Stimulated activated CD8-positive, alpha-beta memory T cell treated with anti-CD3 and anti-CD28 coated beads, Interleukin-12 subunit alpha, Interleukin-12 subunit beta, amount 100 ng/mL, for 4 hours (primary cell): ENCODE results near the gene TUBE1.
"Not testable (repeated sequence)": the region's sequence is repeated elsewhere in the genome, so short reads cannot be mapped to it uniquely, and the experiment has no call there.

Experiments used
- DNase-seq: peaks from one replicate; pipeline ENCODE4 v3.0.0-alpha.2; 2020; ENCODE audit warnings: low read depth

Gene TUBE1

DNA sequence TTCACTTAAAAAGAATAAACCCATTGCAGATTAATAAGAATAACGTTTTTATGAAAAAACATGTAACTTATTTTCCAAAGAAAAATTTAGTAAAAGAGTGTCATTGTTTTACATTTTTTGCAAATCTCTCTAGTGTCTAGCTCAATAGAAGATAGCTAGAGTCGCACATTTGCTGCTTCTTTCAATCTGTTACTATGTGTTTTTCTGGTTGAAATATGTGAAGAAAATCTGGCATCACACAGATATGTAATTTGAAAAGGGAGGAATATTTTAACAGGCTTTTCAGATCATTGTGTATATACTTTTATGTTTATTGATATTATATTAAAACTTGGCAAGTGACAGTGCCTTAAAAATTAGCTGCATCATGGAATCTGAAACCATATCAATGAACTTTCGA is 24.3 kb downstream of the TUBE1 start:
- no peak for DNase-seq

DNA sequence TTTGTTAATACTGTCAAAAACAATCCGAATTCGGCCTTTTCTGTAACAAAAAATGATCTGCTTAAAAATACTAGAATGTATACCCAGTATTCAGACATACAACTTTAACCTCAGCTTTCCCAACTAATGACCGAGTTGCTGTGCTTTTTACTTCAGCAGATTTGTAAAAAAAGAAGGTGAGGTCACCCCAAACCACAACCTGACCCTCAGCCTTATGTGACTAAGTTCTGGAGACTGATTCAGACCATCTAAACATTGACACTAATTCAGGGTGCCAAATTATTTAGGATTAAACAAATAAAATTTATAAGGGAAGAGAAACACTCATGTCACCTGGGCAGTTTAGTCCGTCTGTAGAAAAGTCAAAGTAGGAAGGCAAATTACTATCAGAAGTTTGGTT is 25.7 kb downstream of the TUBE1 start:
- no peak for DNase-seq

DNA sequence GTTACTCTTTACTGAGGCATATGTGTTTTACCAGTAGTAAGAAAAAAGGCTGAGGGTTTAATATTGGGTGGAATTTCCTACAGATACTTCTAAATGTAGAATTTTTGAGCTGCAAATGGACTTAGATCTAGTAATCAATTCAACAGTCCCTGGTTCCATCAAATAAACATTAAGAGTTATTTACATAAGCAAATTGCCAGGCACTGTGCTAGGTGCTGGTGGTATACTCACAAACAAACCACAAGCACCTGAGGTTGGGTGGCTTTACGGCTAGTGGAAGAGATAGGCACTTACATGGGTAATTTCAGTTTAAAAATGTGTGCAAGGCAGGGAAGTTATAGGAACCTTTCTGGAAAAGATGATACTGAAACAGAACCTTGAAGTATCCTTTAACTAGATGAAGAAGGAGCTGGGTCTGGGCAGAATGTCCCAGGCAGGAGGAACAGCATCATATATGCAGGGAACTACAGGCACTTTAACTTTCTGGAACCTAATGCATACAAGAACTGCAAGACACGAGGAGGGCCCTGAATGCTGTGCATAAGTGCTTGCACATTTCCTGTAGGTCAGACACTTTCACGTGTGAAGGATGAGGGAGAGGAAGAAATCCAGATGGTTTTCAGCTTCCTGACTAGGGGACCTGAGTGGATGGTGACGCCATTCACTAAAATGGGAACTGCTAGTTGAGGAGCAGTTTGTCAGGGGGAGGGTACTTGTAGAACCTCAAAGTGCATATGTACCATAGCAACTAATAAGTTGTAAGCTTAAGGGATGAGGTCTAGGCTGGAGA is 28.8 kb downstream of the TUBE1 start:
- DNase-seq, result no peak

DNA sequence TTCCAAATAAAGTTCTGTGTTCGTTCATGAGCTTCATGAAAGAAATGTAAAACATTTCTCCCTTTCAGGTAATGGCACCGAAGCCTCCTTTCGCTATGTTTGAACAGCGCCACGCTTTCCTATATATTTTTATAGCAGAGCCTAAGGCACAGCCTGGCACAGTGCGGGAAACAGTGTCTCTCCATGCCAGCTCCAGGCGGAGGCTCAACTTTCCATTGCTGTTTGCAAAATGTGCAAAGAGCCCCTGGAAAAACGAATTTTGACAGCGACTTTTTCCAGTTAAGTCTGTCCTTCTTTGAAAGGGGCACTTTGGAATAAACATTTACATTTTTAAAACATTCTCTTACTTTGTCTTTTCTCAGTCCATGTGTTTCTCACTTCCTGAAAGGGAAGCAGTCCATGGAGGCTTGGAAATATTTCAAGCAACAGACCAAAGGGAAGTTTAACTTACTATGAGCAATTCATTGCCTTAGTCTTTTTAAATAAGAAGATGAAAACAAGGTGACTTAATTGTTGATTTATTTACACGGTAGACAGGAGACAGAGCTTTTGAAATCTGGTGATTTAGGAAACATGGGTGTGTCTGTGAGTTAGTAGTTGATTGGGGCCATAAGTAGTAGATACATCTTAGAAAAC is 32.6 kb downstream of the TUBE1 start:
- no peak for DNase-seq

DNA sequence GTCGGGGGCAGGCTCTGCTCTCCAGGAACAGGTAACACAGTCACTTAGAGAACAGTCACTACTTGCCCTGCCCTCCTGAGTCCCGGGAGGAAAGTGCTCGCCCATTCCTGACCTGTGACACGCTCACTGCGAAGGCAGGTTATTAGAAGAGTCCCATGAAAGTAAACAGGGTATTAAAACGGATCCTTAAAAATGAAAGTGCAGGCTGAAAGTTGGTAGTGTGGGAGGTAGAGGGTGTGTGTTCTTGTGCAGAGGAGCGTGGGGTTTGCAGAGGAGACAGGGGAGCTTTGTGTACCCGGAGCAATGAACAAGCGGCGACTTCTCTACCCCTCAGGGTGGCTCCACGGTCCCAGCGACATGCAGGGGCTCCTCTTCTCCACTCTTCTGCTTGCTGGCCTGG is 33.3 kb downstream of the TUBE1 start, which contains the start of gene CCN6:
Gene CCN6 (plus strand): TSS at position 104 of the 400 bp plus-strand sequence. CDS start 254 bp downstream, at position 358.
- DNase-seq, result no peak

DNA sequence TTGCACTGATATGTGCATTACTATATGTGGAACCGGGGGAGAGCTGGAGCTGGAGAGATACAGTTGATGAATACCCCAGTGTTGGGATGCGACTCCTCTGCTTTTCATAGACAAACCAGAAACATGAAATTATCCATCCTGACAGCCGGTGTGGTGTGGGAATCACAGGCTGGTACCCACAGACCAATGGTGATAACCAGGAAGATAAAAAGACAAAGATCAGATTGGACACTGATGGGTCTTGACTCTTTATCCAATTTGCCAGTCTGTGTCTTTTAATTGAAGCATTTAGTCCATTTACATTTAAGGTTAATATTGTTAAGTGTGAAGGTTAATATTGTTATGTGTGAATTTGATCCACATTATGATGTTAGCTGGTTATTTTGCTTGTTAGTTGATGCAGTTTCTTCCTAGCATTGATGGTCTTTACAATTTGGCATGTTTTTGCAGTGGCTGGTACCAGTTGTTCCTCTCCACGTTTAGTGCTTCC is 36.0 kb downstream of the TUBE1 start:
- not testable (repeated sequence) for DNase-seq

DNA sequence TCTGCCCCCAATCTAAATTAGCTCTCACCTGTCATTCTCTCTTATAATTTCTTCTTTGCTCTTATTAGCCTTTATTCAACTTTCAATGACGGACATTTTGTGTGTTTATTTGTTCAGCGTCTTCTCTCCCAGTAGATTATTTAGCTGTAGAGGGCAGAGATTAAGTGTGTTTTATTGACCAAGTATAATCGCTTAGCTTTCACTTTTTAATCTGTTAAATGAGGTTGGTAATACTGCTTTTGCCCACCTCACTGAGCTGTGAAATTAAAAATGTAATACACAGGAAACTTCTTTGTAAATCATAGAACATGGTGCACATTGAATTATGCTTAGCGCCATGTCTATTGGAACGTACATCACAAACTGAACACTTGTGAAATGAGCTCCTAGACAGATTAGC is 36.9 kb downstream of the TUBE1 start:
- DNase-seq, result no peak

DNA sequence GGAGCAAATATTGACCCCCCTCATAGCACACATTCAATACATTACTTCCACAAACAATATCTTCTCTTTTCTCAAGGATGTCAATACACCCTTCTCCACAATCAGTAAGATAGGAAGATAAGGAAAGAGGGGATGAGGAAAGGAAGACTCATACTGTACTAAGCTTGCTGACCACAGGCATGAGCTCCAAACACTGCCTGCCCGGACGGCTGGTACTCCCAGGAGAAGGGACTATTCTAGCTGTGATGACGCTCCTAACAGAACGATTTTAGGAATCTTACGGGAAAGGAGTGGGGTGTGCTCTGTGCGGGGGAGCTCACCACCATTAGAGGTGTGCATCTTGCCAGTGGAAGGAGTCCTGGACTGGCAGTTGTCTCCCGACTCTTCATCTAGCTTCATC is 37.3 kb downstream of the TUBE1 start:
- no peak for DNase-seq

DNA sequence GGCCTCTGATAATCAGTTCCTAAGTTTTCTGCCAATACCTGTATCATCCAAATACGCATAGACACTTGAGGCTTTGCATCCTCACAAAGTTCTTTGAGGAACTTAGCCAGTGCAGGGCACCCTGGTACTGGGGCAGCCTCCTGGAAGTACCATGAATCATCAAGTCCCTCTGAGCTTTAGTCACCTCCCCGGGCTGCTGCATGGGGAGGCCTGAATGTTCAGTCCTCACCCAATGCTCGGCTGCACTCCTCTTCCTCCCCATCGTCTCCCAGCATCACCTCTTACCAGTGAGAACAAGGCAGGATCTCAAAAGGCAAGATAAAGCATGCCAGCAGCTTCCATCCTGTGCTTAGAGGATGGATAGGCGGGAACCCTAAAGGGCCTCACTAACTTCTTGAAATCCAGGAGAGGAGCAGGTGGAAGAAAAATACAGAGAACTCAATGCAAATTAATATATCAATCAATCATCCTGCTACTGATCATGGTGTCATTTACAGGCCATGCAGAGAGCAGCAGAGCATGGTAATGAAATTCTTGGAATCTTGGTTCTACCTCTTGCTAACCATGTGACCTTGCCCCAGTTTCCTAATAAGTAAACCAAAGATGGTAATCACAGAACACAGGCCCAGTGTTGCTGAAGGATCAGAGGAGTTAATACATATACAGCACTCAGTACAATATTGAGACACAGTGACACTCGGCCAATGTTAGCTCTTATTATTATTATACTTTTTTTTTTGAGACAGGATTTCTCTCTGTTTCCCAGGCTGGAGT is 38.1 kb downstream of the TUBE1 start:
- DNase-seq, result no peak

DNA sequence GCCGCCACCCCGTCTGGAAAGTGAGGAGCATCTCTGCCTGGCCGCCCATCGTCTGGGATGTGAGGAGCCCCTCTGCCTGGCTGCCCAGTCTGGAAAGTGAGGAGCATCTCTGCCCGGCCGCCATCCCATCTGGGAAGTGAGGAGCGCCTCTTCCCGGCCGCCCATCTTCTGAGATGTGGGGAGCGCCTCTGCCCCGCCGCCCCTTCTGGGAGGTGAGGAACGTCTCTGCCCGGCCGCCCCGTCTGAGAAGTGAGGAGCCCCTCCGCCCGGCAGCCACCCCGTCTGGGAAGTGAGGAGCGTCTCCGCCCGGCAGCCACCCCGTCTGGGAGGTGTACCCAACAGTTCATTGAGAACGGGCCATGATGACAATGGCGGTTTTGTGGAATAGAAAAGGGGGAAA is 39.8 kb downstream of the TUBE1 start:
- DNase-seq, result not testable (repeated sequence)

DNA sequence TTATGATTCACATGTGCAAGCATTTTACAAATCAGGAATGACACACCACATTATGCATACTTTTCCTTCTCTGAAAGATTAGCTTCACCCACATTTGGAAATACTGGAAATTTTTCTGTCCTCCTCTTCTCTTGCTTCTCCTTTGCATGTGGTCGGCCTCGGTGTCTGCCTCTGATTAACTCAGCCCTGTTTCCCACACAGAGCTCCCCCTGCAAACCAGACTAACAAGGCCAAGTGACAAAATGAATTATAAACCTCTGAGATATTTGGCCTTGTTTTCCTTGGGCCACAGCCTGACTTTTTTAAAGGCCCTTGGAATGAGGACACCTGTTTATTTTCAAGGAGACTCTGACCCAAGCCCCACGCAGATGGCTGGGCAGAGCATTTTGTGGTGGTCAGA is 42.4 kb downstream of the TUBE1 start:
- DNase-seq, result no peak

DNA sequence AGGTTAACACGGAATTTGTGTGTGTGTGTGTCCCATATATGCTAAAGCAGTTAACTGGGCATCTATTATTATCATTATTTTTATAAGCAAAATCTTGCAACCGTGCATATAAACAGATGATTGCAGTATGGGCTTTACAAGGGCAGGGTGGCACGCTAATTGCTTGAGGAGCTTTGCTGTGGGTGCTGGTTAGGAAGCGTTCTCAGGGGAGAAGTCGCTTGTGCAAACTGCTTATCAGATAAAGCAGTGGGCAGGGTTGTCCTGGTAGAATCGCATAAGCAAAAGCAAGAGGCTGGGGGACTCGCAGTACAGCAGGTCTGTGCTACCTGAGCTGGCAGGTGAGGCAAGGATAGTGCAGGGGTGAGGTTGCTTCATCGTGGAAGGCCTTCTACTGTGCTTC is 43.1 kb downstream of the TUBE1 start:
- no peak for DNase-seq

DNA sequence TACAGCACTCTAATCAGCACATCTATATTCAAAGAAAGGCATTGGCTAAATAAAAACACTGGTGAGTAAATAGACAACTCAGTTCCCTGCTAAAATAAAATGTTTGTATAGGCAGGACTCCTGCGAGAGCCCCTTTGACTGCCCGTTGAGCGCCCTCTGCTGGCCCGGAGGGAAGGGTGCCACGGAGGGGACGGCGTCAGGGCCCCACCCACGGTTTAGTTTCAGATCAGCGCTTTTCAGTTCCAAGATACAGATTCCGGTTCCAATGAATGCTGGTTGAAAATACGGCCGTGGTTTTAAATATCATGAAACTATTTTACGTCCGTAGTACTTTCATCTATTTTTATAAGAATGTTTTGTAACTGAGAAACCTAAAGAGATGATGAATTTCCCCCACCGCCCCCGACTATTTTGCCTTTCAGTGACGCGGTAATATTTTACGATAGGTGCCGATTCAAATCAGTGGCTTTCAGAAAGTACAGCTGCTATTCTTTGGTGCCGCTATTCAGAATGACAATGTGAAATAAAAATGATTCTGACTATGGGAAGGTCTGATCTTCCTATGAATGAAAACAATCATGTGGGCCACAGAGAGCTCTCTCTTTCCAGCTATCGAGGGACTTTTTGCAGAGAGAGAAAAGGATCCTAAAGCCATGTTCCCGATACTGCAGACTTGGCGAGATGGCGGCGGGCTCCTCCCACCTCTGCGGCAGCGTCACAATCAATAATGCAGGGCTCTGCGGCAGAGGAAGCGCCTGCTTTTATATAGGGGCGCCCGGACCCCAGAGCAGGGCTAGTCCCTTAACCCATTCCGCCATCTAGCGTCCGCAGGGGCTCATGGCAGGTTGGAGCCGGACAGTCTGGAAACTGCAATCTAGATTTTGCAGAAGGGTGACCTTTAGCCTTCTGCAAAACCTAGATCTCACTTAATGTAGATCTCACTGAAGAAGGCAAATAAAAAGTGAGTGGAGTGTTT is 44.0 kb downstream of the TUBE1 start:
- DNase-seq, result peak; percentile 77

DNA sequence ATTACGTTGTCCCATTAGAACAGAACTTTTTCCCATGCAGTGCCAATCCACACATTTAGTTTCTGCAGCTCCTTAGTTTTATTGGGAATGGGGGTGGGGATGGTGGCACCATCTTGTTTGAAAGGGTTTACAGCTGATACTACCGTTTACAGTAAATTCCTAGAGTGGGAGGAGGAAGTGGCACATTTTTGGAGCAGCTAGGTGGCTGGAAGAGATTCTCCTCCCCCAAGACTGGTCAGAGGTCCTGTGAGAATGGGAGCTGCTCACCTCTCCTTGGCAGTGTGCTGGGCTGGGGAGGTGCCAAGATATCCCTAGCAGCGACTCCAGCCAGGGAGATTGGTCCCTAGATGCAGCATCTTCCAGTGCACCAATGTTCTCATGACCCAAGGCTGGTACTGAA is 45.7 kb downstream of the TUBE1 start:
- DNase-seq, result no peak

DNA sequence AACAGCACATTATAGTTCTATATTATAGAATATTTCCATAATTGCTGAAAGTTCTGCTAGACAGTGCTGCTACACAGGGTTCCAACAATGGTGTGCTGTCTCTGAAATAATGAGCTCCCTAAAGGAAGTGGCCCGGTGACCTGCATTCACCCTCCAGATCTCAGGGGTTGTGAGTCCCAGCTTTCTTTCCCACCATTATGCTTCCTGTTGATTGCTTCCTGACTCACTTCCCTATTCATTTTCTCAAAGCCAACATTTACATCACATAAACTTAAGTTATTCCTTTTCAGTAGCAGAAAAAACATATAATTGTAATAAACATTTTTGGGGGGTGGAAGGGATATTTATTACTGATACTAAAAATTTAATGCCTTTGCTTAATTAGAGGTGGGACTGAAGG is 46.3 kb downstream of the TUBE1 start:
- no peak for DNase-seq

DNA sequence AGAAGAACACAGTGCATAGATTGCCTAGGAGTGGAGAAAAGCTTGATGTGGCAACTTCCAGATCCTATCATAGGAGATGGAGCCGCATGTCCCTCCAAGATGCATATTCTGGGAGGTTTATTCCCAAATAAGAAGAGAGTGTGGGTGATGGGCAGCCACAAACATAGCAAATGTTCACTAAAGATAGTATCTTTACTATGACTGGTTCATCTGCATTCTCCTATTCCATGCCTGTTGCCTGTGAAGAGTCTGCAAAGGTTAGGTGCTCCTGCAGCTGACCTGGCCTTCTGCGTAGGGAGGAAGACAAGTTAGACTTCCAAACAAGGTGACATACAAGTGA is 47.9 kb downstream of the TUBE1 start:
- no peak for DNase-seq

DNA sequence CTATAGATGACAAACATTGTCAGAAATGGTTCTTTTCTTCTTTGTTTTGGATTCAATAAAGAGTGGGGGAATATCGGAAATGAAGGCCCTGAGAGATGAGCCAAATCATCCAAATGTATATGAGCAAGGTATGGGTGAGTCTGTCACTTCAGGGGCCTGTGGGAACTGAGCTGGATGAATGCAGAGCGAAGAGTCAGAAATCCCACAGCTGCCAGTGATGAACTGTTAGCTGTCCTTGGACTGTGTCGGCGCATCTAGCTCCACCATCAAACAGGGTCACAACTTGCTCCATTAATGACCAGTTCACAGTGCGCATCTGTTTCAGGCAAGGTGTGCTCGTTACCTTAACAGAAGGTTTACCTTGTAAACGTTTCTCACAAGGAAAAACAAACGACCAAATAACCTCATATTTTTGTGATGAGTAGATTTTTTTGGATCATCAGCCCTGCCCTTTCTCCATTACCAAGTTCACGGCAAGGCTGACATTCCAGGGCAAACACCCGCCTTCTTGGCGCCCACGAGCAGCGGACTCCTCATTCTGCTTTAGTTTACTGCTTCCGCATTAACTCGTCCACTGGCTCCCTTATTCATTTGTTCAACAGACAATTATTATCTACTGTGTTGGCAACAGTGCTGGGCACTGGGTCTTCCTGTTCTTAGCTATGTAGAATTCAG is 48.4 kb downstream of the TUBE1 start:
- DNase-seq, result no peak

DNA sequence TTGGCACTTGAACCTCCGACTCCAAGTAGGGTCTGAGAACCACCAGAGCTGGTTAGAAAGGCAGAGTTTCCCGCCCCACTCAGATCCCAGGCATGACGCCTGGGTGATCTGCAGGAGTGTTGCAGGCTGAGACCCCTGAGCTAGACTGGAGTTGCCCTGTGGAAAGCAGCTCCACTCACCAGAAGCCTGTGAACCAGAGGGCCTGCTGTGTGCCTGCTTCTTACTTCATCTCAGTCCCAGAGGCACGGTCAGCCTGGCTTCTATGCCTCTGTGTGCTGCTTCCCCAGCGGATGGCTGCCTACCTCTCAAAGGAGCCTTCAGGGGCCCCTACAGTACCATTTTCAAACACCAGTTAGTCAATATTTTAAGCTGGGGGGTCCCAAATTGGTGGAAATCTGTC is 49.0 kb downstream of the TUBE1 start:
- DNase-seq, result no peak

DNA sequence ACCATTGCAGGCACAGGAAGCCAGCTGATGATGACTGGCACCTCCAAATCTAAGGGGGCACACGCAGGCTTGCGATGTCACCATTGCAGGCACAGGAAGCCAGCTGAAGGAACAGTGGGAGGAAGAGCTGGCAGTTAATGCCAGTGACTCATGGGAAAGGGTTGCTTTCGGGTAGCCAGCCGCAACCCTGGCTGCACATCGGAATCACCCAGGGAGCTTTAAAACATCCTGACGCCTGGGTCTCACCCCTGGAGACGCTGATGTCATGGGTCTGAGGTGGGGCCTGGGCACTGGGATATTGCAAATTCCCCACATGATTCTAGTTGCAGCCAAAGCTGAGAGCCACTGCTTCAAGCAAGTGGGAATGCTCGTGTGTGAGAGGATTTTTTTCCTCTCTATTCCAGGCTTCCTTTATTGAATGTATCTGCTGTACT is 49.5 kb downstream of the TUBE1 start:
- no peak for DNase-seq

DNA sequence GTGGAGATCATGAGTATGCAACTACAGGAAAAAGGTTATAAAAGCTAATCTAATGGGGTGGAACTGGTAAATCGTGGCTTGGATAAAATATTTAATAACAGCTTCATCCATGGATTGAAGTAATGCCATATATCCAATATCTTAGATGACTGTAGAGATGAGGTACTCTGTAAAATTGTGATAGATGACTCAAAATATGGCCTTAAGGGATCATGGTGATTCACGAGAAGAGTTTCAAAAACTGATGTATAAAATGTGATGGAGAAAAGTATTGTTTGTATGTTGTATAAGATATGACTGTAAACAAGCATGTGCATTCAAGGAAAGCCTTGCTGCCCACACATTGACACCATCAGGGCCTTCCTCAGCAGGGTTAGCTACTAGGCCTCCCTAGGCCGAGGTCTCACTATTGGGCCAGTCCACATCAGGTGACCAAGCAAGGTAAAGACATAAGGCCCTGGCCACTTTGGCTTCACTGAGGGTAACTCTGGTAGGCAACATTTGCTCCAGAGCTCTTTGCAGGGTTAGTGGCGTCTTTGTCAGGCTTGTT is 51.1 kb downstream of the TUBE1 start:
- DNase-seq, result no peak

DNA sequence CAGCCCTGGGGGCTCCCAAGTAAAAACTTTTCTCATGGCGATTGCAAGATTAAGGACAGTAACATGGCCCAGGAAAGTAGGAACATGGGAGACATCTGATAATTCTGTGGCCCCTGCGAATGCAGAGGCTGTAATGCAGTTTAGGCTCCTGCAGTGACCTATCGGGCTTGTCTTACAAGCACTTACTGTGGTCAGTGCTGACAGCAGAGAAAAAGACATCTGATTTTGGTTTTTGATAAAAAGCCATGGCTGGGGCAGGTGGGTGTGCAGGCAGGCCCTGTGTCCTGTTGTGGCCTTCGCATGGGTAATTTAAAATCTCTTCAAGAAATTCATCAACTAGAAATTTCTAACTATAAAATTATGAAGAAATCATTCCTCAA is 52.7 kb downstream of the TUBE1 start:
- DNase-seq, result no peak
